Esophagus squamous epithelium (tissue), 5 donors: ENCODE measurements around the gene THOC6. TPM values are rescaled to one million over a fixed set of nuclear protein-coding genes. Genes with fewer than 3 reads are reported as not detected.

Experiments
- DNase-seq: peaks from one replicate; lab custom pipeline; 2025; lab: John Stamatoyannopoulos, UW
- H3K27ac ChIP-seq, 4 donors: fragments of 200-600 bp; sonication (generic); one replicate each; pipeline ENCODE4 v1.5.1; 2016 to 2019; ENCODE audit warnings: mild to moderate bottlenecking in 1 of 4
- H3K27me3 ChIP-seq, 4 donors: fragments of 200-600 bp; sonication (generic); 1 replicate in 3 of 4; 2 replicates in 1 of 4; pipeline versions ENCODE4 v1.5.1 to v1.6.0; 2017 to 2021; ENCODE audit warnings: antibody characterized with exemption in 1 of 4
- H3K36me3 ChIP-seq, 3 donors: fragments of 200-600 bp; sonication (generic); one replicate each; pipeline ENCODE4 v1.5.1; 2016 to 2019
- H3K4me1 ChIP-seq, 3 donors: fragments of 200-600 bp; sonication (generic); one replicate each; pipeline ENCODE4 v1.5.1; 2017 to 2019
- H3K4me3 ChIP-seq, 4 donors: fragments of 200-600 bp; sonication (generic); 1 replicate in 3 of 4; 2 replicates in 1 of 4; pipeline ENCODE4 v1.5.1; 2016 to 2019; ENCODE audit warnings: mild to moderate bottlenecking in 2 of 4, moderate library complexity in 1 of 4
- H3K9me3 ChIP-seq, 3 donors: fragments of 200-600 bp; sonication (generic); one replicate each; pipeline ENCODE4 v1.5.1; 2016 to 2019
- POLR2A ChIP-seq, 4 donors: fragments of 450-650 bp; IDR thresholded peaks; one replicate each; pipeline ENCODE4 v1.6.1; 2017; ENCODE audit warnings: antibody characterized with exemption in 4 of 4, mild to moderate bottlenecking in 4 of 4, moderate library complexity in 3 of 4
- WGBS, 2 donors: methylation state at CpG; one replicate each; pipeline ENCODE4 v1.1.5; 2018; 5-methylcytosine and 5-hydroxymethylcytosine counted together
- intact Hi-C: fragments of 100-400 bp; cut with DNase I; formaldehyde crosslinking; loops from one replicate; pipeline ENCODE4 v1.15.0; 2022
- total RNA-seq, 4 donors: library from RNA; depleted of rRNA; stranded (reverse); fragments of >200 nt; gene quantifications; one replicate each; pipeline ENCODE4 v1.1.0, GENCODE V29; 2016
- TF ChIP-seq, protein P1 (sequence below), 6 experiments: fragments of 450-650 bp in 4 of 6; fragments of 200-600 bp in 2 of 6; sonication (generic) in 2 of 6; IDR thresholded peaks; one replicate each; pipeline ENCODE4 v1.5.1; 2016 to 2019; ENCODE audit warnings: antibody characterized with exemption in 6 of 6, mild to moderate bottlenecking in 4 of 6, moderate library complexity in 4 of 6
- donor health status: DM: yes; HTN: yes; CAD: no.

Gene THOC6
- total RNA-seq, 4 donors from 2014 or later: 17.4 to 27.9 (median 25.8) TPM

DNA sequence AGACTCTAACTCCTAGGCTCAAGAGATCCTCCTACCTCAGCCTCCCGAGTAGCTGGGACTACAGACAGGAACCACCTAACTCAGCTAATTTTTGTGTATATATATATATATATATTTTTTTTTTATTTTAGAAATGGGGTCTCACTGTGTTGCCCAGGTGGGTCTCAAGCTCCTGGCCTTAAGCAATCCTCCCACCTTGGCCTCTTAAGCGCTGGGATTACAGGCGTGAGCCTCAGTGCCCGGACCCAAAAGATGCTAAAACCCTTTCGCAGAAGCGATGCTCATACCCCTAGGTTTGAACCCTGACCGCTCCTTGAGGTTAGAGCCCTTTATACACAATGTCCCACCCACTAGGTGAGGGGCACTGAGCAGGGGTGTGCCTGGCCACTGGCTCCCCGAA, 13.3 kb upstream of the THOC6 start:
- H3K27me3 ChIP-seq: peaks cover 6 to 100% (median 19%) of the 10 kb centered on the region in 4 donors
- WGBS, 2 donors: 88 to 92% methylated on average over 4 to 8 of the region's 8 CpGs
- DNase-seq: no peak
- no peaks in the 10 kb centered on the region for H3K9me3 ChIP-seq
- H3K4me1 ChIP-seq: peaks cover 0 to 37% (median 9%) of the 10 kb centered on the region in 3 donors
- no peak for TF ChIP-seq POLR2A (IDR thresholded peaks at IDR 0.05)
- TF ChIP-seq, protein P1, sequence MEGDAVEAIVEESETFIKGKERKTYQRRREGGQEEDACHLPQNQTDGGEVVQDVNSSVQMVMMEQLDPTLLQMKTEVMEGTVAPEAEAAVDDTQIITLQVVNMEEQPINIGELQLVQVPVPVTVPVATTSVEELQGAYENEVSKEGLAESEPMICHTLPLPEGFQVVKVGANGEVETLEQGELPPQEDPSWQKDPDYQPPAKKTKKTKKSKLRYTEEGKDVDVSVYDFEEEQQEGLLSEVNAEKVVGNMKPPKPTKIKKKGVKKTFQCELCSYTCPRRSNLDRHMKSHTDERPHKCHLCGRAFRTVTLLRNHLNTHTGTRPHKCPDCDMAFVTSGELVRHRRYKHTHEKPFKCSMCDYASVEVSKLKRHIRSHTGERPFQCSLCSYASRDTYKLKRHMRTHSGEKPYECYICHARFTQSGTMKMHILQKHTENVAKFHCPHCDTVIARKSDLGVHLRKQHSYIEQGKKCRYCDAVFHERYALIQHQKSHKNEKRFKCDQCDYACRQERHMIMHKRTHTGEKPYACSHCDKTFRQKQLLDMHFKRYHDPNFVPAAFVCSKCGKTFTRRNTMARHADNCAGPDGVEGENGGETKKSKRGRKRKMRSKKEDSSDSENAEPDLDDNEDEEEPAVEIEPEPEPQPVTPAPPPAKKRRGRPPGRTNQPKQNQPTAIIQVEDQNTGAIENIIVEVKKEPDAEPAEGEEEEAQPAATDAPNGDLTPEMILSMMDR (IDR thresholded peaks at IDR 0.05): no peak
- no peak overlapping the region for H3K27ac ChIP-seq
- no peaks in the 10 kb centered on the region for H3K36me3 ChIP-seq
- H3K4me3 ChIP-seq: no peak overlapping the region
- intact Hi-C loops: no loop called here

DNA sequence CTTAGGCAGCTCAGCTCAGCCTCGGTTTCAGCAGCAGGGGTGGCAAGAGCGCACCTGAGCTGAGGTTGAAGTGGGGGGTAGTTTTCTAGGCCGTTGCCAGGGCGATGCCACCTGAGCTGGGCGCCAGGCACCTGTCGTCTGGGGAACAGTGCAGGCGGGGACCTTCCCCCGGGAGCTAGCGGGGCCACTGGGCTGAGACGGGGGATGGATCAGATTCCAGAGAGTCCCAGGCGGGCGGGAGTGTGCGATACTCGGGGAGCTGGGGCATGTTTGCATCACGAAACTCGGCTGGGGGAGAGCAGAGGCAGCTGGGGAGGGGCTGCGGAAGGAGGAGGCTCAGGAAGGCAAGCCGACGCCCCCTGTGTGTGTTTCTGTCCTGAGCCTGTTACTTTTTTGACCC, 11.6 kb upstream of the THOC6 start:
- Histone ChIP-seq H3K27ac (no peak overlapping the region), H3K9me3 (no peaks in the 10 kb centered on the region), H3K4me3 (no peak overlapping the region), H3K4me1 (peaks cover 0 to 37% (median 9%) of the 10 kb centered on the region in 3 donors), H3K27me3 (peaks cover 0 to 95% (median 19%) of the 10 kb centered on the region in 4 donors), H3K36me3 (no peaks in the 10 kb centered on the region)
- intact Hi-C loops: no loop called here
- 3 to 8% methylated on average over 7 to 12 of the region's 19 CpGs for WGBS, 2 donors
- TF ChIP-seq, protein P1 (IDR thresholded peaks at IDR 0.05): no peak
- no peak for TF ChIP-seq POLR2A (IDR thresholded peaks at IDR 0.05)
- no peak for DNase-seq

DNA sequence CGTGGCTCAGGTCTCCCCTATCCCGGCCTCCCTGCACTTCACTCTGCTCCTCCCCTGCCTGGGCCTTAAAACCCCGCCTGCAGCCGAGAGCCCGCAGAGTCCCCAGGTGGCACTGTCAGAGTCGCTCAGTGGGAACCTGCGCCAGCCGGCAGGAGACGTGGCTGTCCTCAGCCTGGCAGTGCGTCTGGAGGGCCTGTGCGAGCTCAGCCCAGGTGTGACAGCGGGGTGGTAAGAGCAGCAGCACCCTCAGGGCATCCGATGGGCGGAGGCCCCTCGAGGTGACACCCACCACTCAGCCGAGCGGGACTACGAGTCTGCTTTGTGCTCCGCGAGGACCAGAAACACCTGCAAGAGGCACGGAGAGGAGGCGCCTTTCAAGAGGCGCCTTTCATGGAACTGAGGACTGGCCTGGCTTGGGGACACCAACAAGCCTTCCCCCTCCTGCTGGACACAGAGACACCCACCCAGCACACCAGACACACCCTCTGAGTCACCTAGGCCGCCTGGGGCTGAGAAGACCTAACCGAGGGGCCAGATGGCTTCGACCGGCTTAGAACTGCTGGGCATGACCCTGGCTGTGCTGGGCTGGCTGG, 10.9 kb upstream of the THOC6 start, which contains the start of gene CLDN9:
CLDN9 (plus strand) TSS at position 96 of the 593 bp plus-strand sequence; CDS start at position 536, 440 bp downstream.
- H3K27ac ChIP-seq: no peak within 1 kb of the TSS
- no peaks in the 10 kb centered on the region for H3K36me3 ChIP-seq
- no peaks in the 10 kb centered on the region for H3K9me3 ChIP-seq
- peaks cover 0 to 38% (median 9%) of the 10 kb centered on the region in 3 donors for H3K4me1 ChIP-seq
- TF ChIP-seq, protein P1 (IDR thresholded peaks at IDR 0.05): no peak
- TF ChIP-seq POLR2A (IDR thresholded peaks at IDR 0.05): no peak
- H3K27me3 ChIP-seq: peaks cover 0 to 95% (median 22%) of the 10 kb centered on the region in 4 donors
- intact Hi-C loops: no loop called here
- WGBS, 2 donors: 0 to 31% methylated on average over 2 to 3 of the region's 27 CpGs
- no peak for DNase-seq
- H3K4me3 ChIP-seq: no peak within 1 kb of the TSS

DNA sequence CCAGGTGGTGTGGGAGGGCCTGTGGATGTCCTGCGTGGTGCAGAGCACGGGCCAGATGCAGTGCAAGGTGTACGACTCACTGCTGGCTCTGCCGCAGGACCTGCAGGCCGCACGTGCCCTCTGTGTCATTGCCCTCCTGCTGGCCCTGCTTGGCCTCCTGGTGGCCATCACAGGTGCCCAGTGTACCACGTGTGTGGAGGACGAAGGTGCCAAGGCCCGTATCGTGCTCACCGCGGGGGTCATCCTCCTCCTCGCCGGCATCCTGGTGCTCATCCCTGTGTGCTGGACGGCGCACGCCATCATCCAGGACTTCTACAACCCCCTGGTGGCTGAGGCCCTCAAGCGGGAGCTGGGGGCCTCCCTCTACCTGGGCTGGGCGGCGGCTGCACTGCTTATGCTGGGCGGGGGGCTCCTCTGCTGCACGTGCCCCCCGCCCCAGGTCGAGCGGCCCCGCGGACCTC, 10.3 kb upstream of the THOC6 start:
- Histone ChIP-seq H3K4me3 (no peak overlapping the region), H3K9me3 (no peaks in the 10 kb centered on the region), H3K4me1 (peaks cover 0 to 38% (median 9%) of the 10 kb centered on the region in 3 donors), H3K36me3 (no peaks in the 10 kb centered on the region), H3K27ac (no peak overlapping the region), H3K27me3 (peaks cover 0 to 95% (median 24%) of the 10 kb centered on the region in 4 donors)
- TF ChIP-seq, protein P1 (IDR thresholded peaks at IDR 0.05): no peak
- no peak for TF ChIP-seq POLR2A (IDR thresholded peaks at IDR 0.05)
- WGBS, 2 donors: 61% methylated on average over 18 of the region's 27 CpGs; no CpG with 5 or more reads in 1 of the 2 donors
- DNase-seq: no peak
- intact Hi-C loops: no loop called here

DNA sequence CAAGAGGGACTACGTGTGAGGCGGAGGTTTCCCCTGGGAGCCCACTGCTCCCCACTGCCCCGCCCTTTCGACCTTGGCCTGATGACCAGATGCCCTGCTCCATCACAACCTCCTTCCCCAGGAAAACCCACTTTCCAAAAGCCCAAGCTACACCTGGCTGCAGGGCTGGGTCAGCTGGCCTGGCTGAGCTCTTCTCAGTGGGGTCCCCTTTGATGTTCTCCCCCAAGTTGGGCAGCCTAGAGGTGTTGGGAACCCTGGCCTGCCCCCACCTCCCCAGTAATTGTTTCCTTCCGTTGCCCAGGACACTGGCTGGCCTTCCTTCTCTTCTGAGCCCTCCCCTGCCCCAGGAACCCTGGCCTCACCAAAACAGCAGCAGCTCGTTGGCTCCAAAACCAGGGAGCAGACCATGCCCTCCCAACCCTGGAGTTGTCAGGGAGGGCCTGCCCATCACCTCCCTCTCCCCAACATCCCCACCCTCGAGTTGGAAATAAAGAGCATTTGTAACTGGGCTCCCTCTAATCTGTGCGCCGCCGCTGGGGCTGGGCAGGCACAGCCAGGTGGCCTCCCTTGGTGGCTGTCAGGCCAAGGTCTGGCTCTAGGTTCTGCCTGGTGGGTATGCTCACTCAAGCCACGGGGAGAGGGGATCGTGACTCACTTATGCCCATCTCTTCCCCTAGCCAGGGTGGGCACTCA, 9.7 kb upstream of the THOC6 start:
- Histone ChIP-seq H3K4me1 (peaks cover 0 to 37% (median 9%) of the 10 kb centered on the region in 3 donors), H3K27me3 (peaks cover 0 to 95% (median 24%) of the 10 kb centered on the region in 4 donors), H3K27ac (no peak overlapping the region), H3K4me3 (no peak overlapping the region), H3K9me3 (no peaks in the 10 kb centered on the region), H3K36me3 (no peaks in the 10 kb centered on the region)
- TF ChIP-seq, protein P1 (IDR thresholded peaks at IDR 0.05): no peak
- no peak for TF ChIP-seq POLR2A (IDR thresholded peaks at IDR 0.05)
- DNase-seq: no peak
- 21 to 54% methylated on average over 2 to 4 of the region's 12 CpGs for WGBS, 2 donors
- intact Hi-C loops: no loop called here
